OCI-LY1 (cell line): ENCODE results near the gene SPEM3.

Experiments
- H2AFZ ChIP-seq: fragments of 200-600 bp; sonication (generic), shearing (Covaris generic); 2 replicates; pipeline ENCODE4 v1.6.0; 2014; ENCODE audit warnings: antibody characterized with exemption, mild to moderate bottlenecking, low read length
- H3F3A ChIP-seq: fragments of 200-600 bp; sonication (generic), shearing (Covaris generic); 2 replicates; pipeline ENCODE4 v1.6.0; 2014; ENCODE audit warnings: mild to moderate bottlenecking, antibody characterized with exemption, low read length, moderate library complexity; ENCODE audit not compliant: insufficient read depth
- H3K27ac ChIP-seq: fragments of 200-600 bp; sonication (generic); 2 replicates; pipeline ENCODE4 v1.5.1; 2014; ENCODE audit warnings: low read length, mixed run types, mild to moderate bottlenecking, low read depth; ENCODE audit not compliant: poor library complexity, severe bottlenecking
- H3K27me3 ChIP-seq: fragments of 200-600 bp; sonication (generic); 2 replicates; pipeline ENCODE4 v1.6.0; 2014; ENCODE audit warnings: antibody characterized with exemption, mild to moderate bottlenecking, low read length, moderate library complexity; ENCODE audit not compliant: insufficient read depth
- H3K36me3 ChIP-seq: fragments of 200-600 bp; sonication (generic); 2 replicates; pipeline ENCODE4 v1.6.1; 2014; ENCODE audit warnings: mild to moderate bottlenecking, antibody characterized with exemption, low read length, moderate library complexity, mixed read lengths; ENCODE audit not compliant: insufficient read depth
- H3K4me1 ChIP-seq: fragments of 200-600 bp; sonication (generic); 2 replicates; pipeline ENCODE4 v1.5.1; 2014; ENCODE audit warnings: mild to moderate bottlenecking, low read length, moderate library complexity; ENCODE audit not compliant: insufficient read depth, severe bottlenecking
- H3K4me2 ChIP-seq: fragments of 200-600 bp; sonication (generic), shearing (Covaris generic); 2 replicates; pipeline ENCODE4 v1.6.1; 2014; ENCODE audit warnings: low read length
- H3K4me3 ChIP-seq: fragments of 200-600 bp; sonication (generic); 2 replicates; pipeline ENCODE4 v1.5.1; 2014; ENCODE audit warnings: low read length, low read depth, mild to moderate bottlenecking, mixed read lengths; ENCODE audit not compliant: poor library complexity, severe bottlenecking
- H3K79me2 ChIP-seq: fragments of 200-600 bp; shearing (Covaris generic); 2 replicates; pipeline ENCODE4 v1.6.1; 2016; ENCODE audit warnings: mixed run types, low read length, mixed read lengths; ENCODE audit not compliant: insufficient read depth
- H3K9ac ChIP-seq: fragments of 200-600 bp; sonication (generic), shearing (Covaris generic); 2 replicates; pipeline ENCODE4 v1.6.1; 2014; ENCODE audit warnings: mild to moderate bottlenecking, low read length, mixed read lengths
- H3K9me2 ChIP-seq: fragments of 200-600 bp; sonication (generic), shearing (Covaris generic); 2 replicates; pipeline ENCODE4 v1.6.1; 2014; ENCODE audit warnings: low read depth, mild to moderate bottlenecking, low read length, mixed read lengths
- H3K9me3 ChIP-seq: fragments of 200-600 bp; shearing (Covaris generic); 2 replicates; pipeline ENCODE4 v1.6.1; 2014; ENCODE audit warnings: low read length, mixed read lengths
- H4K20me1 ChIP-seq: fragments of 200-600 bp; sonication (generic), shearing (Covaris generic); 2 replicates; pipeline ENCODE4 v1.6.0; 2016; ENCODE audit warnings: mild to moderate bottlenecking, low read length; ENCODE audit not compliant: insufficient read depth
- EZH2 ChIP-seq: fragments of 200-600 bp; sonication (generic), shearing (Covaris generic); IDR thresholded peaks from 2 replicates; pipeline ENCODE4 v1.8.0; 2017; ENCODE audit warnings: borderline replicate concordance, mixed run types, mild to moderate bottlenecking, antibody characterized with exemption, low read length, moderate library complexity, mixed read lengths
- TF ChIP-seq, protein P1 (sequence below): fragments of 200-600 bp; sonication (generic), shearing (Covaris generic); IDR thresholded peaks from 2 replicates; pipeline ENCODE4 v1.5.1; 2017; ENCODE audit warnings: mild to moderate bottlenecking, antibody characterized with exemption, low read length, moderate library complexity, mixed read lengths

The SPEM3 gene

DNA sequence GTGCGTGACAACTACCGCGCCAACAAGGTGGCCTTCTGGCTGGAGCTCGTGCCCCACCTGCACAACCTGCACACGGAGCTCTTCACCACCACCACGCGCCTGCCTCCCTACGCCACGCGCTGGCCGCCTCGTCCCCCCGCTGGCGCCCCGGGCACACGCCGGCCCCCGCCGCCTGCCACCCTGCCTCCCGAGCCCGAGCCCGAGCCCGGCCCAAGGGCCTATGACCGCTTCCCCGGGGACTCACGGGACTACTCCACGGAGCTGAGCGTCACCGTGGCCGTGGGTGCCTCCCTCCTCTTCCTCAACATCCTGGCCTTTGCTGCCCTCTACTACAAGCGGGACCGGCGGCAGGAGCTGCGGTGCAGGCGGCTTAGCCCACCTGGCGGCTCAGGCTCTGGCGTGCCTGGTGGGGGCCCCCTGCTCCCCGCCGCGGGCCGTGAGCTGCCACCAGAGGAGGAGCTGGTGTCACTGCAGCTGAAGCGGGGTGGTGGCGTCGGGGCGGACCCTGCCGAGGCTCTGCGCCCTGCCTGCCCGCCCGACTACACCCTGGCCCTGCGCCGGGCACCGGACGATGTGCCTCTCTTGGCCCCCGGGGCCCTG, 11.5 kb upstream of the SPEM3 start:
- no peak for TF ChIP-seq EZH2
- TF ChIP-seq, protein P1, sequence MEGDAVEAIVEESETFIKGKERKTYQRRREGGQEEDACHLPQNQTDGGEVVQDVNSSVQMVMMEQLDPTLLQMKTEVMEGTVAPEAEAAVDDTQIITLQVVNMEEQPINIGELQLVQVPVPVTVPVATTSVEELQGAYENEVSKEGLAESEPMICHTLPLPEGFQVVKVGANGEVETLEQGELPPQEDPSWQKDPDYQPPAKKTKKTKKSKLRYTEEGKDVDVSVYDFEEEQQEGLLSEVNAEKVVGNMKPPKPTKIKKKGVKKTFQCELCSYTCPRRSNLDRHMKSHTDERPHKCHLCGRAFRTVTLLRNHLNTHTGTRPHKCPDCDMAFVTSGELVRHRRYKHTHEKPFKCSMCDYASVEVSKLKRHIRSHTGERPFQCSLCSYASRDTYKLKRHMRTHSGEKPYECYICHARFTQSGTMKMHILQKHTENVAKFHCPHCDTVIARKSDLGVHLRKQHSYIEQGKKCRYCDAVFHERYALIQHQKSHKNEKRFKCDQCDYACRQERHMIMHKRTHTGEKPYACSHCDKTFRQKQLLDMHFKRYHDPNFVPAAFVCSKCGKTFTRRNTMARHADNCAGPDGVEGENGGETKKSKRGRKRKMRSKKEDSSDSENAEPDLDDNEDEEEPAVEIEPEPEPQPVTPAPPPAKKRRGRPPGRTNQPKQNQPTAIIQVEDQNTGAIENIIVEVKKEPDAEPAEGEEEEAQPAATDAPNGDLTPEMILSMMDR, result no peak
- H3K9ac ChIP-seq, result no peak overlapping the region
- H3K9me3 ChIP-seq, result no peaks in the 10 kb centered on the region
- no peak overlapping the region for H3K27ac ChIP-seq
- no peaks in the 10 kb centered on the region for H3K36me3 ChIP-seq
- H3K27me3 ChIP-seq, result peaks cover 26% of the 10 kb centered on the region; the same call in 1 of the 2 replicates
- H3K9me2 ChIP-seq, result no peaks in the 10 kb centered on the region
- no peaks in the 10 kb centered on the region for H3K4me1 ChIP-seq
- H4K20me1 ChIP-seq, result no peaks in the 10 kb centered on the region
- no peak overlapping the region for H3K4me3 ChIP-seq
- no peak overlapping the region for H3K4me2 ChIP-seq
- H3F3A ChIP-seq, result no peaks in the 10 kb centered on the region
- no peak overlapping the region for H2AFZ ChIP-seq
- H3K79me2 ChIP-seq, result no peaks in the 10 kb centered on the region

DNA sequence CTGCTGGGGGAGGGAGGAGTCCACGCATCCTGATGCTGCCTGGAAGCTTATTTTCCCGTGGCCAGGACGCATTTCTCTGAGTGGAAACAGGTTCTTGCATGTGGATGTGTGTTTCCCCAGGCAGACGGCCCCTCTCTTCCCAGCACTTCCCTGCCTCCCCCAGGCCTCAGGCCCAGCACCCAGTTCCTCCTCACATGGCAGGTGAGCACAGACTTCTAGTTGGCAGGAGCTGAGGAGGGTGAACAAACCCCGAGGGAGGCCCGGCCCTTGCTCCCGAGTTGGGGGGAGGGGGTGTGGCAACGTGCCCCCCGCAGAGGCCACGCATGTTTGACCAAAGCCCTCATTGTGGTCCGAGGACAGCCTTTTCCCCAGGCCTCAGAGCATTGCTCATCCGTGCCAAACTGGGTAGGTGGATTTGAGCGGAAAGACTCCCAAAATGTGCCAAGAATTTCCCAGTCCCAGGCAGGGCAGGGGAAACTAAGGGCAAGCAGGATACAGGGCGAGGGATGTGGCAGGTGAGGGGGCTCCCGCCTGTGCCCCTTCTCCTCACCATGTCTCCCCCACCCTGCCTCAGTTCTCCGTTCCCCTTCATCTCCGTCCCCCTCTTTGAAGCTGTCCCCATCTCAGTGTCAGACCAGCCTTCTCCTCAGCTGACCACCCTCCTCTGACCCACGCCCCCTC, 10.0 kb upstream of the SPEM3 start:
- H3F3A ChIP-seq, result no peaks in the 10 kb centered on the region
- H3K4me3 ChIP-seq, result no peak overlapping the region
- H3K4me1 ChIP-seq, result no peaks in the 10 kb centered on the region
- no peak overlapping the region for H3K9ac ChIP-seq
- H3K36me3 ChIP-seq, result no peaks in the 10 kb centered on the region
- no peak overlapping the region for H3K27ac ChIP-seq
- no peaks in the 10 kb centered on the region for H3K9me3 ChIP-seq
- H3K79me2 ChIP-seq, result no peaks in the 10 kb centered on the region
- no peak for TF ChIP-seq EZH2
- TF ChIP-seq, protein P1, result no peak
- H4K20me1 ChIP-seq, result no peaks in the 10 kb centered on the region
- H3K4me2 ChIP-seq, result no peak overlapping the region
- no peaks in the 10 kb centered on the region for H3K9me2 ChIP-seq
- H3K27me3 ChIP-seq, result peaks cover 26% of the 10 kb centered on the region; the same call in 1 of the 2 replicates
- no peak overlapping the region for H2AFZ ChIP-seq

DNA sequence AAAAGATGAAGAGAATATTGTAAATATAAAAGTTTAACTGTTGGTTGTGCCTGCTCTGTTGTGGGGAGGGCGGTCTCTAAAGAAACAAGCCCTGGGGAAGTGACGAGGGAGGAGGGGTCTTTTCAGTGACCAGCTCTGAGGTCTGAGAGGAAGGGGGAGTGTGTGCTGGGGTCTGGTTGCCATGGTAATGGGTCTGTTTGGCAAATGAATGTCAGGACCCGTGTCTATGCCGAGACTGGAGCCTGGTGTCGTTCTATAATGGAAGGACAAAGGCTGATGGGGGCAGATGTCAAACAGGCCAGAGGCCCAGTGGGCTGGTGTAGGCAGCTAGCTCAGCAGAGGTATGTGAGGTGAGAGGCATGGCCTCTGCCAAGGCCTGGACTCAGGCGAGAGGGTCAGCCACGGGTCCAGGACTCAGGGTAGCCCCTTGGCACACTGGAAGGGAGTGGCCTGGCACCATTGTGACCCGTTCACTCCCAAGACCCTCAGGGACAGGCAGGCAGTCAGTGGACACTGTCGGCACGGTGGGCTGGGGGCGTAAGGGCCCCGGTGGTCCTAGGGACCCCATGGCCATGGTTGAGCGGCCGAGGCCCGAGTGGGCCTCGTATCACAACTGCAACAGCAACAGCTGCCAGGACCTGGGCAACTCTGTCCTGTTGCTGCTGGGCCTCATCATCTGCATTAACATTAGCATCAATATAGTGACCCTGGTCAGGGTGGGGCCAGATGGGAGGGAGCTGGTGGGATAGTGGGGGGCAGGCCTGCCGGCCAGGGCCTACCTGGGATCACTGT, 8.6 kb upstream of the SPEM3 start, which contains the start of gene SPEM1:
Gene SPEM1 (plus strand): TSS at position 506 of the 792 bp plus-strand sequence. CDS start 61 bp downstream, at position 567.
- H4K20me1 ChIP-seq, result no peaks in the 10 kb centered on the region
- no peaks in the 10 kb centered on the region for H3K9me2 ChIP-seq
- H3K36me3 ChIP-seq, result no peaks in the 10 kb centered on the region
- H3F3A ChIP-seq, result no peaks in the 10 kb centered on the region
- no peak within 1 kb of the TSS for H3K9ac ChIP-seq
- no peaks in the 10 kb centered on the region for H3K4me1 ChIP-seq
- no peak within 1 kb of the TSS for H3K27ac ChIP-seq
- H3K79me2 ChIP-seq, result no peaks in the 10 kb centered on the region
- peaks cover 21% of the 10 kb centered on the region; the same call in 1 of the 2 replicates for H3K27me3 ChIP-seq
- no peak for TF ChIP-seq EZH2
- TF ChIP-seq, protein P1, result no peak
- H3K4me3 ChIP-seq, result no peak within 1 kb of the TSS
- no peak within 1 kb of the TSS for H3K4me2 ChIP-seq
- no peaks in the 10 kb centered on the region for H3K9me3 ChIP-seq
- no peak within 1 kb of the TSS for H2AFZ ChIP-seq
